K562 (cell line): Measurements from ENCODE around the gene COBLL1. TPM values are rescaled to one million over a fixed set of nuclear protein-coding genes. Genes with fewer than 3 reads are reported as not detected.

Source experiments
- ATAC-seq: fragments of 200-7000 bp; cut with Tn5 transposase; 3 replicates; pipeline ENCODE4 v1.9.1; 2020; ENCODE audit warnings: moderate library complexity
- BruUV-seq: library from RNA; stranded (reverse); fragments of 400-500 nt; replicated peaks from 2 replicates; lab custom pipeline; 2021; lab: Mats Ljungman, UMichigan
- CTCF ChIA-PET: fragments of 300-600 bp; formaldehyde crosslinking; extraction: SDS; loops from one replicate; lab custom pipeline; 2021; ENCODE audit warnings: low intra/inter-chr PET ratio; lab: Yijun Ruan, JAX
- POLR2A ChIA-PET: fragments of 300-600, 350-650 bp; sonication (Branson Sonifier 250); formaldehyde crosslinking; extraction: SDS; loops from one replicate; lab custom pipeline; 2021; ENCODE audit warnings: antibody characterized with exemption, inconsistent platforms; lab: Yijun Ruan, JAX
- DNase-seq, 4 experiments: peaks; one replicate each; pipeline versions ENCODE4 v3.0.0 to v3.0.0-alpha.2; 2011 to 2018; ENCODE audit warnings: low spot score in 3 of 4, mixed read lengths in 3 of 4; ENCODE audit errors: extremely low read depth in 1 of 4
- FAIRE-seq: peaks from 2 replicates; lab custom pipeline; 2011; peaks lifted over from hg19 to GRCh38; lab: Jason Lieb, UNC
- H2AFZ ChIP-seq: 2 replicates; pipeline ENCODE4 v1.6.0; 2011; ENCODE audit warnings: low read depth, low read length, control low read depth, inconsistent platforms
- H3K27ac ChIP-seq: fragments of 200-600 bp; 3 replicates; pipeline ENCODE4 v1.8.0; 2011; ENCODE audit warnings: low read depth, mild to moderate bottlenecking, control low read depth, inconsistent platforms, low read length, moderate library complexity, mixed read lengths; ENCODE audit errors: extremely low read depth
- H3K27me3 ChIP-seq, 2 experiments: fragments of 300-600 bp in 1 of 2; 2 replicates in 1 of 2; 3 replicates in 1 of 2; pipeline versions ENCODE4 v1.6.0 to v1.8.0; 2011; ENCODE audit warnings: inconsistent platforms in 2 of 2, low read length in 2 of 2, mild to moderate bottlenecking in 1 of 2, mixed read lengths in 1 of 2, moderate library complexity in 1 of 2; ENCODE audit not compliant: control insufficient read depth in 2 of 2, insufficient read depth in 2 of 2
- H3K36me3 ChIP-seq: fragments of 300-600 bp; 3 replicates; pipeline ENCODE4 v1.8.0; 2011; ENCODE audit warnings: mild to moderate bottlenecking, low read length, inconsistent platforms; ENCODE audit not compliant: control insufficient read depth, insufficient read depth
- H3K4me1 ChIP-seq, 2 experiments: fragments of 200-600 bp in 1 of 2; replicated peaks in 1 of 2; 2 replicates in 1 of 2; 3 replicates in 1 of 2; pipeline versions ENCODE4 v1.5.1 to v1.8.0; 2011; ENCODE audit warnings: inconsistent platforms in 2 of 2, low read length in 2 of 2, mild to moderate bottlenecking in 1 of 2, mixed read lengths in 1 of 2, moderate library complexity in 1 of 2; ENCODE audit not compliant: control insufficient read depth in 2 of 2, insufficient read depth in 2 of 2
- H3K4me2 ChIP-seq: 2 replicates; pipeline ENCODE4 v1.6.1; 2011; ENCODE audit warnings: low read length, control low read depth, inconsistent platforms, mixed read lengths; ENCODE audit not compliant: insufficient read depth
- H3K4me3 ChIP-seq: fragments of 200-600 bp; sonication (generic), shearing (Covaris generic); 2 replicates; pipeline ENCODE4 v1.5.1; 2016; ENCODE audit warnings: control low read depth, inconsistent platforms
- H3K79me2 ChIP-seq: fragments of 200-600 bp; 3 replicates; pipeline ENCODE4 v1.8.0; 2011; ENCODE audit warnings: low read length, inconsistent platforms; ENCODE audit not compliant: control insufficient read depth, insufficient read depth
- H3K9ac ChIP-seq, 2 experiments: 2 replicates each; pipeline versions ENCODE4 v1.6.0 to v1.6.1; 2011; ENCODE audit warnings: low read depth in 2 of 2, low read length in 2 of 2, control low read depth in 1 of 2, inconsistent platforms in 1 of 2, mild to moderate bottlenecking in 1 of 2, mixed read lengths in 1 of 2; ENCODE audit not compliant: insufficient read depth in 1 of 2
- H3K9me1 ChIP-seq: one replicate; pipeline ENCODE4 v1.6.0; 2011; ENCODE audit warnings: inconsistent platforms, mild to moderate bottlenecking, low read length, moderate library complexity; ENCODE audit not compliant: control insufficient read depth, insufficient read depth
- H3K9me3 ChIP-seq: replicated peaks from 2 replicates; pipeline ENCODE4 v1.5.1; 2011; ENCODE audit warnings: low read depth, low read length, inconsistent platforms; ENCODE audit not compliant: control insufficient read depth, insufficient read depth
- H4K20me1 ChIP-seq: replicated peaks from 2 replicates; pipeline ENCODE4 v1.6.1; 2011; ENCODE audit warnings: low read length, inconsistent platforms, mixed read lengths; ENCODE audit not compliant: control insufficient read depth, insufficient read depth
- CBX5 ChIP-seq: IDR thresholded peaks from 2 replicates; pipeline ENCODE4 v1.6.1; 2014; ENCODE audit warnings: low read depth, borderline replicate concordance
- CTCFL ChIP-seq: IDR thresholded peaks from 2 replicates; pipeline ENCODE4 v1.6.1; 2011; ENCODE audit warnings: borderline replicate concordance, low read depth, mild to moderate bottlenecking, moderate library complexity, low read length; ENCODE audit not compliant: insufficient read depth, poor library complexity, severe bottlenecking
- HMG20B ChIP-seq: fragments of 250-450 bp; sonication (Bioruptor Pico); IDR thresholded peaks from 2 replicates; pipeline ENCODE4 v1.5.0; 2021; ENCODE audit warnings: mild to moderate bottlenecking
- POLR2G ChIP-seq: fragments of 200-400 bp; formaldehyde crosslinking; IDR thresholded peaks from 2 replicates; pipeline ENCODE4 v1.6.1; 2017; ENCODE audit warnings: low read depth, mild to moderate bottlenecking, antibody characterized with exemption, low read length, moderate library complexity
- STAT5A ChIP-seq: IDR thresholded peaks from 2 replicates; pipeline ENCODE4 v1.6.1; 2012; ENCODE audit warnings: low read length, inconsistent platforms, borderline replicate concordance
- U2AF1 ChIP-seq: fragments of 200-400 bp; formaldehyde crosslinking; optimal IDR thresholded peaks from 2 replicates; pipeline ENCODE3; 2017; ENCODE audit warnings: mild to moderate bottlenecking, low read depth, low read length, moderate library complexity
- ZNF197 ChIP-seq: fragments of 200-800 bp; sonication (Bioruptor generic); IDR thresholded peaks from 2 replicates; pipeline ENCODE4 v1.6.1; 2016; ENCODE audit warnings: low read depth, missing genetic modification characterization, missing compliant biosample characterization
- ZNF23 ChIP-seq: fragments of 250-450 bp; sonication (Bioruptor Pico); IDR thresholded peaks from 2 replicates; pipeline ENCODE4 v1.4.0; 2020; ENCODE audit warnings: mild to moderate bottlenecking
- ZNF431 ChIP-seq: sonication (generic); formaldehyde crosslinking; IDR thresholded peaks from 2 replicates; pipeline ENCODE4 v1.8.0; 2022; ENCODE audit warnings: mild to moderate bottlenecking, missing genetic modification reagents
- WGBS: fragments of 100-300 bp; shearing (Covaris generic); methylation state at CpG from one replicate; pipeline ENCODE4 v1.1.6; 2016; ENCODE audit warnings: low coverage, mixed read lengths; ENCODE audit not compliant: insufficient coverage; ENCODE audit errors: missing lambda C conversion rate; 5-methylcytosine and 5-hydroxymethylcytosine counted together
- in situ Hi-C: fragments of 300-500 bp; cut with MboI; formaldehyde crosslinking; loops from 4 replicates; pipeline ENCODE4 v1.15.0; 2018; ENCODE audit warnings: inconsistent platforms, mixed read lengths
- intact Hi-C: fragments of 100-400 bp; cut with micrococcal nuclease; formaldehyde crosslinking; loops from 2 replicates; pipeline ENCODE4 v1.14.2; 2022
- polyA plus RNA-seq, 8 experiments: library from polyadenylated mRNA; depleted of rRNA in 4 of 8; stranded (reverse) in 5 of 8; unstranded in 3 of 8; fragments of >200 nt; fragmentation: Nextera tagmentation in 2 of 8; fragmentation: Illumina TruSeq in 1 of 8; extraction: Ambion mirVana in 2 of 8; extraction: Trizol in 1 of 8; gene quantifications; 2 replicates each; pipeline versions ENCODE4 v1.2.1 to v1.2.3, GENCODE V29; 2011 to 2014; ENCODE audit warnings: inconsistent platforms in 1 of 8, missing spikeins in 1 of 8
- total RNA-seq, 7 experiments: library from RNA; depleted of rRNA in 6 of 7; stranded (reverse); fragments of >200 nt in 6 of 7; fragmentation: Illumina TruSeq in 2 of 7; extraction: Trizol in 2 of 7; gene quantifications; 2 replicates each; pipeline versions ENCODE4 v1.2.1 to v1.2.3, GENCODE V29; 2011 to 2021; ENCODE audit warnings: low replicate concordance in 1 of 7
- TF ChIP-seq, protein P1 (sequence below): fragments of 250-450 bp; sonication (Bioruptor Pico); IDR thresholded peaks from 2 replicates; pipeline ENCODE4 v1.4.0; 2020; ENCODE audit warnings: mild to moderate bottlenecking

COBLL1 gene
- total and polyA plus RNA-seq, 9 of the 15 experiments (the other 6 are each of a cell fraction or from before 2014, with no cell fraction given), result 0.07 to 1.6 (median 0.71) TPM

DNA sequence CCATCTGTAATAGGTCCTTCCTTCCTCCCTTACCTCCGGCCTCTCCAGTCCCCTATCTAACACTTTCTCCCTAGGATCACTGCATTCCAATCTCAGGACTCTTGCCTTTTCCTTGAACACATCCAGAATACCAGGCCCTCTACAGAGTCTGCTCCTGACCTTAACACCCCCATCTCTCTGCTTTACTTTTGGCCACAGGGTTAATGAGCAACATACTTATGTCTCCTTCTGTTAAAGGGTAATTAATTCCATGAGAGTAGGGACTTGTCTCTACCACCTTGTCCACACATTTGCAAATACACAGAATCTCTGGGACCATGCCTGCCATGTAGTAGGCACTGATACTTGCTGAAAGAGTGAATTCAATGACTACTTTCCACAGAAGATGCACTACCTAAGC is 94.9 kb downstream of the COBLL1 start:
- CTCF ChIA-PET, result no interaction called here
- Histone ChIP-seq H3K9me3 (no peaks in the 10 kb centered on the region), H3K9ac (no peak overlapping the region), H2AFZ (no peak overlapping the region), H4K20me1 (no peaks in the 10 kb centered on the region), H3K79me2 (no peaks in the 10 kb centered on the region), H3K27me3 (no peaks in the 10 kb centered on the region), H3K4me3 (no peak overlapping the region), H3K4me2 (no peak overlapping the region), H3K4me1 (no peaks in the 10 kb centered on the region), H3K36me3 (no peaks in the 10 kb centered on the region), H3K9me1 (no peaks in the 10 kb centered on the region), H3K27ac (no peak overlapping the region)
- intact Hi-C loops, result no loop called here
- no TSS peak for BruUV-seq
- POLR2A ChIA-PET, result no interaction called here
- no peak for ATAC-seq
- DNase-seq, result no peak
- in situ Hi-C loops, result no loop called here
- FAIRE-seq, result no peak
- no peak for TF ChIP-seq CTCFL
- WGBS, result 20% methylated on average over 1 of the region's 1 CpG

DNA sequence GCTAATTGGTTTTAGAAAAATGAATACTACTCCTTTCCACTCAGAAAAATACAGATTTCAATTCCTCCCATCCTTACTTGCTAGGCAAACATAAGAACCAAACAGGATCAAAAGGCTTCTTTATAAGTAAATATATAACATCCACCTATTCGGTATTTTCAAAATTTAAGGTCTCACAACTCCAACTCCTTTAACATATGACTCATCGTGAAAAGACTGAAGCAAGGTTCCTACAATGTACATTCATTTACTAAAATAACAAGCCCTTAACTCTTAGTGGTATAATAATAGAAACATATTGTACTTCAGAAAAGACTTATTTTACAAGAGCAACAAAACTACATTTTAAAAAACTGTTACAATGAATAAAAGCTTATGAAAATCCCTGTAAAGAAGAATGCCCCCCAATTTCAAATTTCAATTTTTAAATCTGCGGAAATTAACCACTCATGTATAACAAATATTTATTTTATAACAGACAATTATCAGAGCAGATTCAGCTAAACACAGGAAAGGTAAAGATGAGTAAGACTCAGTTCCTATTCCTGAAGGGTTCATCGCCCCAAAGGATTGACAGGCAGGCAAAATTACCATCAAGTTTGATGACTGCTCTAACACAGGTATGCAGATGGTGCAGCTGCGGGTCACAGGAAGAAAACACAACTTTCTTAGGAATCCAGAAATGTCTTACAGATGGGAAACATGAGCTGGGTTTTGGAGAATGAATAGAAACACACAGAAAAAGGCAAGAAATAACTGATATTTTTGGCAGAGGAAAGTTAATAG is 96.4 kb downstream of the COBLL1 start:
- H3K4me2 ChIP-seq, result no peak overlapping the region
- BruUV-seq, result no TSS peak
- no peak for TF ChIP-seq ZNF431 (CRISPR knock-in tag)
- no peak for TF ChIP-seq ZNF197 (CRISPR knock-in tag)
- TF ChIP-seq CBX5, result no peak
- TF ChIP-seq HMG20B (CRISPR knock-in tag), result no peak
- TF ChIP-seq ZNF23, result no peak
- no peak for TF ChIP-seq U2AF1
- no peak for TF ChIP-seq STAT5A
- TF ChIP-seq, protein P1, sequence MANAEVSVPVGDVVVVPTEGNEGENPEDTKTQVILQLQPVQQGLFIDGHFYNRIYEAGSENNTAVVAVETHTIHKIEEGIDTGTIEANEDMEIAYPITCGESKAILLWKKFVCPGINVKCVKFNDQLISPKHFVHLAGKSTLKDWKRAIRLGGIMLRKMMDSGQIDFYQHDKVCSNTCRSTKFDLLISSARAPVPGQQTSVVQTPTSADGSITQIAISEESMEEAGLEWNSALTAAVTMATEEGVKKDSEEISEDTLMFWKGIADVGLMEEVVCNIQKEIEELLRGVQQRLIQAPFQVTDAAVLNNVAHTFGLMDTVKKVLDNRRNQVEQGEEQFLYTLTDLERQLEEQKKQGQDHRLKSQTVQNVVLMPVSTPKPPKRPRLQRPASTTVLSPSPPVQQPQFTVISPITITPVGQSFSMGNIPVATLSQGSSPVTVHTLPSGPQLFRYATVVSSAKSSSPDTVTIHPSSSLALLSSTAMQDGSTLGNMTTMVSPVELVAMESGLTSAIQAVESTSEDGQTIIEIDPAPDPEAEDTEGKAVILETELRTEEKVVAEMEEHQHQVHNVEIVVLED (CRISPR knock-in tag), result no peak
- no peak for TF ChIP-seq POLR2G

More for the DNA sequence above, 96.4 kb downstream of the COBLL1 start:
- Histone ChIP-seq H3K36me3 (no peaks in the 10 kb centered on the region), H3K27me3 (no peaks in the 10 kb centered on the region), H4K20me1 (no peaks in the 10 kb centered on the region), H3K4me3 (no peak overlapping the region), H3K27ac (no peak overlapping the region), H3K9me3 (no peaks in the 10 kb centered on the region), H3K4me1 (no peaks in the 10 kb centered on the region), H3K79me2 (no peaks in the 10 kb centered on the region), H3K9me1 (no peaks in the 10 kb centered on the region), H2AFZ (no peak overlapping the region), H3K9ac (no peak overlapping the region)
- ChIA-PET POLR2A (no interaction called here), CTCF (no interaction called here)
- no peak for DNase-seq
- 1% methylated on average over 5 of the region's 5 CpGs for WGBS
- intact Hi-C loops, result no loop called here
- no peak for FAIRE-seq
- no peak for ATAC-seq
- in situ Hi-C loops, result no loop called here
